ENCODE data around the gene LRFN2. TPM values are rescaled to one million over a fixed set of nuclear protein-coding genes. Genes with fewer than 3 reads are reported as not detected.
A peak's percentile ranks its signal among the peaks of the same experiment; 100 is the strongest.

The LRFN2 gene
- total and polyA plus RNA-seq, 2 experiments from 2014 or later = 0.29 to 2.5 TPM

GRCh38 chr6:40588070-40588384 lies 863 bp upstream of the LRFN2 start:
- 0 out of 2 replicates have a peak overlapping the region, but pooled peaks have one; percentile 84 for H2AFZ ChIP-seq

More at GRCh38 chr6:40588070-40588384, 863 bp upstream of the LRFN2 start:
- Histone ChIP-seq H3K9me2 (ENCODE audit: insufficient read depth) (0 out of 2 replicates have a peak, but pooled peaks cover 3% of the 10 kb centered on the region), H4K20me1 (replicated peaks; ENCODE audit: insufficient read depth) (no peaks in the 10 kb centered on the region), H3K79me2 (replicated peaks; ENCODE audit: insufficient read depth) (peaks cover 16% of the 10 kb centered on the region; the same call in 1 of the 2 replicates), H3K4me2 (peak overlapping the region; percentile 92), H3K36me3 (ENCODE audit: insufficient read depth) (no peaks in the 10 kb centered on the region), H3F3A (replicated peaks; ENCODE audit: low read depth) (no peaks in the 10 kb centered on the region), H3K4me1 (ENCODE audit: insufficient read depth) (peaks cover 30% of the 10 kb centered on the region), H3K4me3 (peak overlapping the region; percentile 79; the same call in 1 of the 2 replicates), H3K27ac (ENCODE audit: low read depth) (no peak overlapping the region), H3K27me3 (ENCODE audit: insufficient read depth) (peaks cover 32% of the 10 kb centered on the region)
- peaks cover 41% of the 10 kb centered on the region for H3K4me1 Mint-ChIP-seq
- H3K4me3 Mint-ChIP-seq = peak overlapping the region; percentile 35; the same call in 2 of the 3 replicates
- no peak overlapping the region for H3K27ac Mint-ChIP-seq
- DNase-seq (ENCODE audit: low spot score) = no peak
- no peaks in the 10 kb centered on the region for H3K9me3 Mint-ChIP-seq
- ATAC-seq = no peak
- TF ChIP-seq JUNB (IDR thresholded peaks at IDR 0.05; ENCODE audit: unreplicated experiment) (no peak), STAT1 (IDR thresholded peaks at IDR 0.05; ENCODE audit: unreplicated experiment) (no peak), ZNF462 (CRISPR knock-in tag; IDR thresholded peaks at IDR 0.05) (no peak), REST (IDR thresholded peaks at IDR 0.05; ENCODE audit: unreplicated experiment) (no peak), ZNF114 (CRISPR knock-in tag; IDR thresholded peaks at IDR 0.05) (no peak)
- peaks cover 21% of the 10 kb centered on the region for H3K27me3 Mint-ChIP-seq (ENCODE audit: insufficient read depth, low read depth, poor library complexity)
- no peaks in the 10 kb centered on the region for H3K36me3 Mint-ChIP-seq (ENCODE audit: low read depth)

Data from GM23338 (cell line).